Measurements from ENCODE around the gene GID8. TPM values are rescaled to one million over a fixed set of nuclear protein-coding genes. Genes with fewer than 3 reads are reported as not detected.
A peak's percentile ranks its signal among the peaks of the same experiment; 100 is the strongest.

The GID8 gene
- total and polyA plus RNA-seq, 2 of the 13 experiments (the other 11 are each of a cell fraction or from before 2014, with no cell fraction given) = 39.6 to 59.8 TPM

DNA sequence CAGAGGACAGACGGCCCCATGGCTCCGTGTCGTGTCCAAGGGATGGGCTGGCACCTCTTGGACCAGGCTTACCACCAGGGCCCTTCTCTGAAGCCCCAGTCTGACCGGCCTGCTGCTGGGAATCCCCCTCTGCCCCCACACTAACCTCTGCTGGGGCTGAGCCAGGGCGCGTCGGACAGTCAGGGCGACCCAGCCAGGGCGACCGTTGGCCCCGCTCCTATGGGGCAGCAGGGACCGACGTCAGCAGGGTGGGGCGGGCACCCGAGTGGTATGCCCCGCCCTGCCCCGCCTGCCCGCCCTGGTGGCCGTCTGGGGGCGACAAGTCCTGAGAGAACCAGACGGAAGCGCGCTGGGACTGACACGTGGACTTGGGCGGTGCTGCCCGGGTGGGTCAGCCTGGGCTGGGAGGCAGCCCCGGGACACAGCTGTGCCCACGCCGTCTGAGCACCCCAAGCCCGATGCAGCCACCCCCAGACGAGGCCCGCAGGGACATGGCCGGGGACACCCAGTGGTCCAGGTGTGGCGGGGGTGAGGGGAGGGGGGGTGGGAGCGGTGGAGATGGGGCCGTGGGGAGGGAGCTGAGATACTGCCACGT, 14.5 kb downstream of the GID8 start, which contains the start of gene SLC17A9 (continued):
- TF ChIP-seq, protein P1, sequence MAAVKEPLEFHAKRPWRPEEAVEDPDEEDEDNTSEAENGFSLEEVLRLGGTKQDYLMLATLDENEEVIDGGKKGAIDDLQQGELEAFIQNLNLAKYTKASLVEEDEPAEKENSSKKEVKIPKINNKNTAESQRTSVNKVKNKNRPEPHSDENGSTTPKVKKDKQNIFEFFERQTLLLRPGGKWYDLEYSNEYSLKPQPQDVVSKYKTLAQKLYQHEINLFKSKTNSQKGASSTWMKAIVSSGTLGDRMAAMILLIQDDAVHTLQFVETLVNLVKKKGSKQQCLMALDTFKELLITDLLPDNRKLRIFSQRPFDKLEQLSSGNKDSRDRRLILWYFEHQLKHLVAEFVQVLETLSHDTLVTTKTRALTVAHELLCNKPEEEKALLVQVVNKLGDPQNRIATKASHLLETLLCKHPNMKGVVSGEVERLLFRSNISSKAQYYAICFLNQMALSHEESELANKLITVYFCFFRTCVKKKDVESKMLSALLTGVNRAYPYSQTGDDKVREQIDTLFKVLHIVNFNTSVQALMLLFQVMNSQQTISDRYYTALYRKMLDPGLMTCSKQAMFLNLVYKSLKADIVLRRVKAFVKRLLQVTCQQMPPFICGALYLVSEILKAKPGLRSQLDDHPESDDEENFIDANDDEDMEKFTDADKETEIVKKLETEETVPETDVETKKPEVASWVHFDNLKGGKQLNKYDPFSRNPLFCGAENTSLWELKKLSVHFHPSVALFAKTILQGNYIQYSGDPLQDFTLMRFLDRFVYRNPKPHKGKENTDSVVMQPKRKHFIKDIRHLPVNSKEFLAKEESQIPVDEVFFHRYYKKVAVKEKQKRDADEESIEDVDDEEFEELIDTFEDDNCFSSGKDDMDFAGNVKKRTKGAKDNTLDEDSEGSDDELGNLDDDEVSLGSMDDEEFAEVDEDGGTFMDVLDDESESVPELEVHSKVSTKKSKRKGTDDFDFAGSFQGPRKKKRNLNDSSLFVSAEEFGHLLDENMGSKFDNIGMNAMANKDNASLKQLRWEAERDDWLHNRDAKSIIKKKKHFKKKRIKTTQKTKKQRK (IDR thresholded peaks at IDR 0.05; ENCODE audit: low read length) = no peak
- TF ChIP-seq ELF3 (CRISPR knock-in tag; IDR thresholded peaks at IDR 0.05) (peak; percentile 87), ERF (CRISPR knock-in tag; IDR thresholded peaks at IDR 0.05) (peak; percentile 97; the same call in 1 of the 2 replicates), ZNF431 (CRISPR knock-in tag; IDR thresholded peaks at IDR 0.05; ENCODE audit: borderline replicate concordance, low read depth) (peak; percentile 99), XBP1 (CRISPR knock-in tag; IDR thresholded peaks at IDR 0.05) (peak; percentile 97; the same call in 1 of the 2 replicates), SIX1 (CRISPR knock-in tag; IDR thresholded peaks at IDR 0.05; ENCODE audit: borderline replicate concordance) (peak; percentile 55; the same call in 1 of the 2 replicates), MTA3 (CRISPR knock-in tag; IDR thresholded peaks at IDR 0.05) (no peak)
- TF ChIP-seq, protein P2, sequence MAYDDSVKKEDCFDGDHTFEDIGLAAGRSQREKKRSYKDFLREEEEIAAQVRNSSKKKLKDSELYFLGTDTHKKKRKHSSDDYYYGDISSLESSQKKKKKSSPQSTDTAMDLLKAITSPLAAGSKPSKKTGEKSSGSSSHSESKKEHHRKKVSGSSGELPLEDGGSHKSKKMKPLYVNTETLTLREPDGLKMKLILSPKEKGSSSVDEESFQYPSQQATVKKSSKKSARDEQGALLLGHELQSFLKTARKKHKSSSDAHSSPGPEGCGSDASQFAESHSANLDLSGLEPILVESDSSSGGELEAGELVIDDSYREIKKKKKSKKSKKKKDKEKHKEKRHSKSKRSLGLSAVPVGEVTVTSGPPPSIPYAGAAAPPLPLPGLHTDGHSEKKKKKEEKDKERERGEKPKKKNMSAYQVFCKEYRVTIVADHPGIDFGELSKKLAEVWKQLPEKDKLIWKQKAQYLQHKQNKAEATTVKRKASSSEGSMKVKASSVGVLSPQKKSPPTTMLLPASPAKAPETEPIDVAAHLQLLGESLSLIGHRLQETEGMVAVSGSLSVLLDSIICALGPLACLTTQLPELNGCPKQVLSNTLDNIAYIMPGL (CRISPR knock-in tag; IDR thresholded peaks at IDR 0.05; ENCODE audit: borderline replicate concordance in 1 of 2, low read depth in 1 of 2) = peak; percentile 80 to 95
- TF ChIP-seq, protein P3, sequence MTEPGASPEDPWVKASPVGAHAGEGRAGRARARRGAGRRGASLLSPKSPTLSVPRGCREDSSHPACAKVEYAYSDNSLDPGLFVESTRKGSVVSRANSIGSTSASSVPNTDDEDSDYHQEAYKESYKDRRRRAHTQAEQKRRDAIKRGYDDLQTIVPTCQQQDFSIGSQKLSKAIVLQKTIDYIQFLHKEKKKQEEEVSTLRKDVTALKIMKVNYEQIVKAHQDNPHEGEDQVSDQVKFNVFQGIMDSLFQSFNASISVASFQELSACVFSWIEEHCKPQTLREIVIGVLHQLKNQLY (CRISPR knock-in tag; IDR thresholded peaks at IDR 0.05) = peak; percentile 80
- TF ChIP-seq, protein P4, sequence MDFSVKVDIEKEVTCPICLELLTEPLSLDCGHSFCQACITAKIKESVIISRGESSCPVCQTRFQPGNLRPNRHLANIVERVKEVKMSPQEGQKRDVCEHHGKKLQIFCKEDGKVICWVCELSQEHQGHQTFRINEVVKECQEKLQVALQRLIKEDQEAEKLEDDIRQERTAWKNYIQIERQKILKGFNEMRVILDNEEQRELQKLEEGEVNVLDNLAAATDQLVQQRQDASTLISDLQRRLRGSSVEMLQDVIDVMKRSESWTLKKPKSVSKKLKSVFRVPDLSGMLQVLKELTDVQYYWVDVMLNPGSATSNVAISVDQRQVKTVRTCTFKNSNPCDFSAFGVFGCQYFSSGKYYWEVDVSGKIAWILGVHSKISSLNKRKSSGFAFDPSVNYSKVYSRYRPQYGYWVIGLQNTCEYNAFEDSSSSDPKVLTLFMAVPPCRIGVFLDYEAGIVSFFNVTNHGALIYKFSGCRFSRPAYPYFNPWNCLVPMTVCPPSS (IDR thresholded peaks at IDR 0.05) = no peak
- TF ChIP-seq, protein P5, sequence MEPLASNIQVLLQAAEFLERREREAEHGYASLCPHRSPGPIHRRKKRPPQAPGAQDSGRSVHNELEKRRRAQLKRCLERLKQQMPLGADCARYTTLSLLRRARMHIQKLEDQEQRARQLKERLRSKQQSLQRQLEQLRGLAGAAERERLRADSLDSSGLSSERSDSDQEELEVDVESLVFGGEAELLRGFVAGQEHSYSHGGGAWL (CRISPR knock-in tag; IDR thresholded peaks at IDR 0.05) = peak; percentile 98
- TF ChIP-seq, protein P6, sequence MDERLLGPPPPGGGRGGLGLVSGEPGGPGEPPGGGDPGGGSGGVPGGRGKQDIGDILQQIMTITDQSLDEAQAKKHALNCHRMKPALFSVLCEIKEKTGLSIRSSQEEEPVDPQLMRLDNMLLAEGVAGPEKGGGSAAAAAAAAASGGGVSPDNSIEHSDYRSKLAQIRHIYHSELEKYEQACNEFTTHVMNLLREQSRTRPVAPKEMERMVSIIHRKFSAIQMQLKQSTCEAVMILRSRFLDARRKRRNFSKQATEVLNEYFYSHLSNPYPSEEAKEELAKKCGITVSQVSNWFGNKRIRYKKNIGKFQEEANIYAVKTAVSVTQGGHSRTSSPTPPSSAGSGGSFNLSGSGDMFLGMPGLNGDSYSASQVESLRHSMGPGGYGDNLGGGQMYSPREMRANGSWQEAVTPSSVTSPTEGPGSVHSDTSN (CRISPR knock-in tag; IDR thresholded peaks at IDR 0.05) = no peak
- TF ChIP-seq, protein P7, sequence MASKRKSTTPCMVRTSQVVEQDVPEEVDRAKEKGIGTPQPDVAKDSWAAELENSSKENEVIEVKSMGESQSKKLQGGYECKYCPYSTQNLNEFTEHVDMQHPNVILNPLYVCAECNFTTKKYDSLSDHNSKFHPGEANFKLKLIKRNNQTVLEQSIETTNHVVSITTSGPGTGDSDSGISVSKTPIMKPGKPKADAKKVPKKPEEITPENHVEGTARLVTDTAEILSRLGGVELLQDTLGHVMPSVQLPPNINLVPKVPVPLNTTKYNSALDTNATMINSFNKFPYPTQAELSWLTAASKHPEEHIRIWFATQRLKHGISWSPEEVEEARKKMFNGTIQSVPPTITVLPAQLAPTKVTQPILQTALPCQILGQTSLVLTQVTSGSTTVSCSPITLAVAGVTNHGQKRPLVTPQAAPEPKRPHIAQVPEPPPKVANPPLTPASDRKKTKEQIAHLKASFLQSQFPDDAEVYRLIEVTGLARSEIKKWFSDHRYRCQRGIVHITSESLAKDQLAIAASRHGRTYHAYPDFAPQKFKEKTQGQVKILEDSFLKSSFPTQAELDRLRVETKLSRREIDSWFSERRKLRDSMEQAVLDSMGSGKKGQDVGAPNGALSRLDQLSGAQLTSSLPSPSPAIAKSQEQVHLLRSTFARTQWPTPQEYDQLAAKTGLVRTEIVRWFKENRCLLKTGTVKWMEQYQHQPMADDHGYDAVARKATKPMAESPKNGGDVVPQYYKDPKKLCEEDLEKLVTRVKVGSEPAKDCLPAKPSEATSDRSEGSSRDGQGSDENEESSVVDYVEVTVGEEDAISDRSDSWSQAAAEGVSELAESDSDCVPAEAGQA (IDR thresholded peaks at IDR 0.05; ENCODE audit: low read depth) = no peak
- TF ChIP-seq, protein P7 (CRISPR knock-in tag; IDR thresholded peaks at IDR 0.05; ENCODE audit: borderline replicate concordance) = no peak
